NCI-H1048 (cell line): ENCODE measurements around the gene CDH8.
"Not testable (repeated sequence)": the region's sequence is repeated elsewhere in the genome, so short reads cannot be mapped to it uniquely, and the experiment has no call there.

ENCODE experiments used
- DNase-seq: peaks from one replicate; lab custom pipeline; 2025; lab: John Stamatoyannopoulos, UW

Gene CDH8

GRCh38 chr16:61858988-61859387 is 177.2 kb downstream of the CDH8 start:
- no peak for DNase-seq

GRCh38 chr16:61842666-61843065 is 193.6 kb downstream of the CDH8 start:
- DNase-seq = no peak

GRCh38 chr16:61836804-61837393 is 199.3 kb downstream of the CDH8 start:
- no peak for DNase-seq

- DNase-seq = no peak
Observed at GRCh38 chr16:61834082-61834481, 202.2 kb downstream of the CDH8 start.

GRCh38 chr16:61831351-61831917 is 204.8 kb downstream of the CDH8 start:
- no peak for DNase-seq

DNA sequence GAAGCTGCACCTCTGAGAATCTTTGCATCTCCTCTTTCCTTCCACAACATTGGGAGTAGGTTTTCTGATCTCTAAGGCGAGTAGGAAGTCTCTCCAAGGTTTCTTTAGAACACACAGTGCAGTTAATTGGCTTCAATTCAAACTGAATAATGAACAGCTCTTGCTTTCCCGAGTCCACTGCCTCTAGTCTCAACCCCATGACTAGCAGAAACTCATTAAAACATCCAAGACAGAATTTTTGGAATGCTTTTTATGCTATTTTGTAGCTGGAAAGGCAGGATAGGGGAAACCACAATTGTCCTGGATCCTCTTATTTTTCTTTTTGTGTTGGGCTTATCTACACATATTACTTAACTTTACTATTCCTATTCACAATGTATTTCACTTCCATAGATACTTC is 206.6 kb downstream of the CDH8 start:
- DNase-seq = no peak

GRCh38 chr16:61823326-61823725 is 212.9 kb downstream of the CDH8 start:
- no peak for DNase-seq

DNA sequence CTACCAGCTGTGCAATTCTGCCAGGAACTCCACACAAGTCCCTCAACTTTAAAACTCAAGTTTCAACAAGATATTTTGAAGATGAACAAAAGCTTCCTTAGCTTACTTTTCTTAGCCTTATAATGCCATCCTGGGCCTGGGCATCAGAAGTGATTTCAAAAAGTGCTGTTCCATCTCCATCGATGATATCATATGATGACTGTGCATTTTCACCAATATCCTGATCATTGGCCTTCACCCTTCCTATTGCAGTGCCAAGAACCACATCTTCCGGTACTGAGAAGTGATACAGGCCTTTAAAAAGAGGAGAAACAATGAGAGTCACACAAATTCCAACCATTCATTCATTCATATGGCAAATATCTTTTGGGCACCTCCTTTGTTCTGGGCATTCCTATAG is 215.4 kb downstream of the CDH8 start:
- no peak for DNase-seq

- DNase-seq = no peak
Observed at GRCh38 chr16:61820398-61820797, 215.8 kb downstream of the CDH8 start.

DNA sequence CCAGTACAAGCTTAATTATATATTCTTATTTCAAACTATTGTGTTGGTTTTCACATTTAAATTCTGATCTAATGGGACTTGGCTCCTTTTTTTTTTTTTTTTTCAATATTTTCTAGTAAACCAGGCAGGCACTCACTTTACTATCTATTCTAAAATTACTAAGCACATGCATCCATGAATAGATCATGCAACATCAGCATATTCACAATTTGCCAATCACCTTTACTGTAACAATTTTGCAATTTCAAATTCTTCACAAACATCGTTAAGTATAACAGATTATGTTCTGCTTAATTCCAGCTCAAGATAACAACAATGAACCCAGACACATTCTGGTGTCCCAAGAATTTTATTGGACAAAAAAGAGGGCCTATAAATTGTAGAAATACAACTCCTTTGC is 217.4 kb downstream of the CDH8 start:
- DNase-seq = no peak

DNA sequence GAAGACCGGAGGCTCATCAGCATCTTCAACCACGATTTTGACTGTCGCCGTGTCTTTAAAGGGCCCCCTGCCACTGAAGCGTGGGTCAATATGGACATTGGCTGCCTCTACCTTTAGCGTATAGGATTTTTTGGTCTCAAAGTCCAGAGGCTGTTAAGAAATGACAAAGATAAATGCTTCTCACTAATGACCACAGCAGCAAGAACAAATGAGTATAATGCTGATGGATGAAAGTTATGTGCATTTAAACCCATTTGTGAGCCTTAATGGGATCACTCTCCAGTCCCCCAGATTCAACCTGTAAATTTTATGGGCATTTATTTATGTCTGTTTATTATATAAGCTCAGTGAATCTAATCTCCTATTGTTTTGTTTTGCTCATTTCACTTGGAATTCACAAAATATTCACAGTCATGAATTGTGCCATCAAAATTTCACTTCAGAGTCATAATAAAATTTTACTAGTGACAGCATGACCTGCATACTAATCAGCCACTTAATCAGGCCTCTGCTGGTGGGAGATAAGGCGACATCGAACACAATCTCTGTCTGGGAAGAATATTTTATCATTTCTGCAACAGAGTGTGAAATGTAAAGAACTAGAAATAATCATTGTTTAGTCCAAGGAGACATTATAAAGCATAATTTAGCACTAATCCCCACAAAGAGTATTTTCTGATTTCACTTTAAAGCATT is 218.5 kb downstream of the CDH8 start:
- no peak for DNase-seq

DNA sequence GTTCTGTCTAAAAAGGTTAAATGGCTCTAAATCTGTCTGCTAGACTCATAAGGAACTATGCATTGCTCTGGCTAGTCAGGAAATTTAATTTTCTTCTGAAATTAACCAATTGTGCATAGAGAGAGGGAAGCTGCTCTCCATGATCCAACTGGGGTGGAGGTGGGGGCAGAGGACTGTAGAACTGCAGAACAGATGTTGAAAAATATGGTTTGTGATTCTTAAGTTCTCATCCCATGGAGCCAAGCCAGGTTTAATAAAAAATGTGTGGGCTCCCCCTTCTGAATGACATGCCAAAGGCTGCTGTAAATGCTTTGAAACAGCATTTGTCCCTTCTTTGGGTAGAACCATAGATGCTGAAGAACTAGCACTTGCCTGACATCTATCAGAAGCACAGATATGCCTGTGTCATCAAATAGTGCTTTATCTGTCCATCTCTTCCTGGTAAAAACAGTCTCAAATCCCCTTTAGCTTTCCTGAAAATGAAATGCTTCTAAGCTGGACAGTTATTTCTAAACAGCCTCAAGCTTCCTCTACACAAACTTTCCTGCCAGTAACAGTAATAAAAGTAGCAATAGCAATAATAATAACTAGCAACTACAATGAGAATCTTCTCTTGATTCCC is 221.4 kb downstream of the CDH8 start:
- no peak for DNase-seq

DNA sequence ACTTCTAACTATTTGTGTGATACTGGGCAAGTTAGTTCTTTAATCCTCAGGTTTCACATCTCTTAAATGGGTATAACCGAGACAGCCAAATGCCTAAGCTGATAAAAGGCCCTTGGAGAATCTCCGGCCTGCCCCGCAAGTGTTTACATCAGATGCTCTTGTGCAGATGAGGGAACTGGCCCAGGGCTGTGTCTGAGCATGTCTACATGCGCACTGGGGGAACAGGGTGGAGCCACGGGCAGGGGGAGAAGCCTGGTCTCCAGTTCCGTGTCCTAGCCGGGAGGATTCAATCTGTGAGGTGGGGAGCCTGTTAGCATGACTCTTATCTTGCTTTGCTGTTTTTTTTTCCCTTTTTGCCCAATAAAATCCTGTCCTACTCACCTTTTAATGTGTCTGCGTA is 222.9 kb downstream of the CDH8 start:
- DNase-seq = no peak

DNA sequence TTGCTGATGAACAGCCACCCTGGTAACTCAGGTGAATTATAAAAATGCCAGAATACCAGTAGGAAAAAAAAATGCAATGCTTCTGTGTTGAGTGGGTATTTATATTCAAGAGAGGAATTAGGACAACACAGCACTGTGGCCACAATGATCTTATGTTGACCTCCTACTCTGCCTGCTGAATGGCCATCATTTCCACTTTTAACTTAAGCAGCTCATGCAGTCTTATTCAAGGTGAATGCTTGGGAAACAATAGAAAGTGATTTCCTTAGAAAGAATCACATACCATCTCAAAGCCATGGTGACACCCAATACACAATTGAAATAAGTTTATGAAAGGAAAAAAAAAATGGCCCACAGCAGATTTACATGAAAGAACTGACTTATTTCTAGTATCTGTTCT is 224.0 kb downstream of the CDH8 start:
- no peak for DNase-seq

- no peak for DNase-seq
Observed at GRCh38 chr16:61807551-61807950, 228.7 kb downstream of the CDH8 start.

DNA sequence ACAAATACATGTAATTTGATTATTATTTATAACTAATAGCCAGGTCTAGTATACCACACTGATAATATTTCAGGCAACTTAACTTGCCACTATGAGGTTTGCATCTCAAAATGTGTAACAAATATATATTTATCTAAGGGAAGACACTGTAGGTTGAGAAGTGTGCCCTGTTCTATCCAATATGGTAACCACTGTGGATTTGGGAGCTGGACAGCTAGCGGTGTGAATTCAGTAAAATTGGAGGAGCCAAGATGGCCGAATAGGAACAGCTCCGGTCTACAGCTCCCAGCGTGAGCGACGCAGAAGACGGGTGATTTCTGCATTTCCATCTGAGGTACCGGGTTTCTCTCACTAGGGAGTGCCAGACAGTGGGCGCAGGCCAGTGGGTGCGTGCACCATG is 235.0 kb downstream of the CDH8 start:
- not testable (repeated sequence) for DNase-seq

GRCh38 chr16:61798741-61799140 is 237.5 kb downstream of the CDH8 start:
- no peak for DNase-seq

GRCh38 chr16:61797961-61798507 is 238.2 kb downstream of the CDH8 start:
- DNase-seq = no peak

DNA sequence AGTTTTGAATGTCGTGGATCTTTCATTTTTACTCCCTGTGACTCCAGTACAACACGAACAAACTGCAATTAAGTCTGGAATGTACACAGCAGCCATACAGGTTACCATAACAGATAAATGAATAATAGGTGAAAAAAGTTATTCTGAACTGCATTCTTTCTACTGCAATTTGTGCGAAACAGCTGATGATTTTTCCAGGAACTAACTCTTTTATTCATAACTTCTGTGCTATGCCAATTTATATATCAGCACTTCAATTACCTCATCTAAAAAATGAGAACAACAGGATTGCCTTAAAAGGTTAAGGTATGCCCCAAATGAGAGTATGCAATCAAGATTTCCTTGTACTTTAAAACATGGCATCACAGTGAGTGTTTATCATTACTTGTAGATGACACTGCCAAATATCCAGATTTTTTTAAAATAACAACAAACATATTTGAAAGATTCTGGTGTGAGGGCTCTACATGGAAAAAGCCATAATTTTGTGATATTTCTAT is 238.9 kb downstream of the CDH8 start:
- DNase-seq = no peak

GRCh38 chr16:61792194-61792909 is 243.9 kb downstream of the CDH8 start:
- DNase-seq = no peak

- DNase-seq = no peak
Observed at GRCh38 chr16:61791464-61791863, 244.8 kb downstream of the CDH8 start.

- DNase-seq = not testable (repeated sequence)
Observed at GRCh38 chr16:61781855-61782254, 254.4 kb downstream of the CDH8 start.
